A549 treated with AZD9567 at 1 μM for 4 hours (cell line): ENCODE results near the gene NAV2. TPM values are rescaled to one million over a fixed set of nuclear protein-coding genes. Genes with fewer than 3 reads are reported as not detected.

Experiments used
- total RNA-seq: library from RNA; stranded (reverse); fragments of 200-300 nt; extraction: Qiagen RNA extraction; gene quantifications from 5 replicates; pipeline ENCODE4 v1.2.3, GENCODE V29; 2022; ENCODE audit not compliant: insufficient read depth

Gene NAV2, protein sequence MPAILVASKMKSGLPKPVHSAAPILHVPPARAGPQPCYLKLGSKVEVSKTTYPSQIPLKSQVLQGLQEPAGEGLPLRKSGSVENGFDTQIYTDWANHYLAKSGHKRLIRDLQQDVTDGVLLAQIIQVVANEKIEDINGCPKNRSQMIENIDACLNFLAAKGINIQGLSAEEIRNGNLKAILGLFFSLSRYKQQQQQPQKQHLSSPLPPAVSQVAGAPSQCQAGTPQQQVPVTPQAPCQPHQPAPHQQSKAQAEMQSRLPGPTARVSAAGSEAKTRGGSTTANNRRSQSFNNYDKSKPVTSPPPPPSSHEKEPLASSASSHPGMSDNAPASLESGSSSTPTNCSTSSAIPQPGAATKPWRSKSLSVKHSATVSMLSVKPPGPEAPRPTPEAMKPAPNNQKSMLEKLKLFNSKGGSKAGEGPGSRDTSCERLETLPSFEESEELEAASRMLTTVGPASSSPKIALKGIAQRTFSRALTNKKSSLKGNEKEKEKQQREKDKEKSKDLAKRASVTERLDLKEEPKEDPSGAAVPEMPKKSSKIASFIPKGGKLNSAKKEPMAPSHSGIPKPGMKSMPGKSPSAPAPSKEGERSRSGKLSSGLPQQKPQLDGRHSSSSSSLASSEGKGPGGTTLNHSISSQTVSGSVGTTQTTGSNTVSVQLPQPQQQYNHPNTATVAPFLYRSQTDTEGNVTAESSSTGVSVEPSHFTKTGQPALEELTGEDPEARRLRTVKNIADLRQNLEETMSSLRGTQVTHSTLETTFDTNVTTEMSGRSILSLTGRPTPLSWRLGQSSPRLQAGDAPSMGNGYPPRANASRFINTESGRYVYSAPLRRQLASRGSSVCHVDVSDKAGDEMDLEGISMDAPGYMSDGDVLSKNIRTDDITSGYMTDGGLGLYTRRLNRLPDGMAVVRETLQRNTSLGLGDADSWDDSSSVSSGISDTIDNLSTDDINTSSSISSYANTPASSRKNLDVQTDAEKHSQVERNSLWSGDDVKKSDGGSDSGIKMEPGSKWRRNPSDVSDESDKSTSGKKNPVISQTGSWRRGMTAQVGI (N-terminal part only)
- total RNA-seq: 20.1 to 27.9 TPM (median 24.9 TPM) in 5 replicates

GRCh38 chr11:19712281-19713195 is at the start of gene NAV2:
Gene NAV2 (plus strand): TSS chr11:19712837. CDS start chr11:19713696, 859 bp downstream.

DNA sequence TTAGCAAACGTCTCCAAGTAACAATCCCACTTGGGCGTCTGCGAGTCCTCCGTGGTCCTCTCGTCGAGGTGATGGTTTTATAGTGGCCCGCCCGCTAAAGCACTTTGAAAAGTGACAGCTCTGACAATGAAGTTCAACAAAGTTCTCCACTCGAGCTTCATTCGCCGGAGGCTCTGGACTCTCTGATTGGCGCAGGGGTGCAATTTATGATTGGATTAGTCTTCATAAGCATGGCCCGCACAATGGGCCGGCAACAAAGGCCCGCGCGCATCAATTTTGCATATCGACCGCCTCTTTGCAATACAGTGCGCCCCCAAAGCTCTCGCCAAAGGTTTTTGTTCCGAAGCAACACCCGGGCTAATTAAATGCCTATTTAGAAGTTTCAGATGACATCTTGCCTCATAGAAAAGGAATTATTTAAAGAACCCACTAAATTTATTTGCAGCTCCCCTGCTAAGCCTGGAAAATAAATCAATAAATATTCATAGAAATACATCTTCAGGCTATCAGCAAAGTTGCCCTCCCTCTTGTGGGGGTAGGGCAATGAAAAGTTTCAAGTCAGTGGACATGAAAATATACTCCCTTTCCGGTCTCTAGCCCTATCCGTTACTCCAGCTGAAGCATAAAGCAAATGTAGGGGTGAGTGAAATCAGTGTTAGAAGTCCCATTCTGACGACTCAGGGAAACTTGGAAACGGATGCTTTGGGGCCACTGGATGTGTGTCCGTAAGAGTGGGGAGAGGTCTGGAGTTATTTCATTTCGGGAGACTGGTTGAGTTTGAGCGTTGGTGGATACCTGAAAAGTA is 448.0 kb downstream of the NAV2 start, which contains the start of gene DBX1:
Gene DBX1 (minus strand): TSS at position 51 of the 805 bp plus-strand sequence. CDS start 151 bp downstream, outside the sequence.

